Measurements from ENCODE around the gene CELF4. TPM values are rescaled to one million over a fixed set of nuclear protein-coding genes. Genes with fewer than 3 reads are reported as not detected.

The CELF4 gene
- polyA plus RNA-seq, 1 donor (not counting 4 experiments of a cell fraction or from before 2014, with no cell fraction given), result not detected

GRCh38 chr18:37383036-37383785 is 182.4 kb downstream of the CELF4 start:
- no peak overlapping the region for H3K9ac ChIP-seq (ENCODE audit: control insufficient read depth, extremely low read depth, insufficient read depth, low read length)
- DNase-seq (ENCODE audit: low read depth, low spot score) (no peak), FAIRE-seq (no peak)
- H3K4me3 ChIP-seq (ENCODE audit: control insufficient read depth in 2 of 3, extremely low read depth in 1 of 3, insufficient read depth in 2 of 3, low read depth in 1 of 3, low read length in 3 of 3), result no peak overlapping the region
- H3K4me2 ChIP-seq (ENCODE audit: control insufficient read depth, extremely low read depth, insufficient read depth, low read depth, low read length), result no peak overlapping the region
- no peak overlapping the region for H3K27ac ChIP-seq (ENCODE audit: control insufficient read depth, insufficient read depth, low read length)
- no peaks in the 10 kb centered on the region for H3K9me1 ChIP-seq (ENCODE audit: control insufficient read depth, extremely low read depth, insufficient read depth, low read length)
- TF ChIP-seq CTCF (optimal IDR thresholded peaks at IDR 0.05 in 1 of 3, IDR thresholded peaks at IDR 0.05 in 1 of 3, conservative IDR thresholded peaks at IDR 0.05 in 1 of 3; ENCODE audit: extremely low read depth in 1 of 3, insufficient read depth in 2 of 3, low read length in 3 of 3), result no peak
- TF ChIP-seq EZH2 (IDR thresholded peaks at IDR 0.05; ENCODE audit: low read length), result no peak
- no peaks in the 10 kb centered on the region for H3K9me3 ChIP-seq (ENCODE audit: control insufficient read depth, low read depth, low read length)
- H3K4me1 ChIP-seq (ENCODE audit: control insufficient read depth, extremely low read depth, insufficient read depth, low read length), result no peaks in the 10 kb centered on the region
- no peaks in the 10 kb centered on the region for H3K36me3 ChIP-seq (ENCODE audit: control insufficient read depth in 2 of 2, extremely low read depth in 1 of 2, insufficient read depth in 2 of 2, low read length in 2 of 2)
- H2AFZ ChIP-seq (ENCODE audit: control insufficient read depth, low read length), result no peak overlapping the region
- dilution Hi-C loops (cut with MboI; ENCODE audit: extremely low pct_ligation_motif_present, low sequenced_read_pairs), result no loop called here
- H3K27me3 ChIP-seq (ENCODE audit: control insufficient read depth, extremely low read depth, insufficient read depth, low read length), result no peaks in the 10 kb centered on the region
- no peaks in the 10 kb centered on the region for H3K79me2 ChIP-seq (ENCODE audit: control insufficient read depth, insufficient read depth, low read length)
- H4K20me1 ChIP-seq (ENCODE audit: control insufficient read depth, extremely low read depth, insufficient read depth, low read length), result no peaks in the 10 kb centered on the region

GRCh38 chr18:37381554-37381953 is 184.0 kb downstream of the CELF4 start:
- dilution Hi-C loops (cut with MboI; ENCODE audit: extremely low pct_ligation_motif_present, low sequenced_read_pairs), result no loop called here
- no peak overlapping the region for H3K9ac ChIP-seq (ENCODE audit: control insufficient read depth, extremely low read depth, insufficient read depth, low read length)
- no peaks in the 10 kb centered on the region for H3K27me3 ChIP-seq (ENCODE audit: control insufficient read depth, extremely low read depth, insufficient read depth, low read length)
- no peak for TF ChIP-seq EZH2 (IDR thresholded peaks at IDR 0.05; ENCODE audit: low read length)
- H3K9me3 ChIP-seq (ENCODE audit: control insufficient read depth, low read depth, low read length), result no peaks in the 10 kb centered on the region
- no peaks in the 10 kb centered on the region for H3K9me1 ChIP-seq (ENCODE audit: control insufficient read depth, extremely low read depth, insufficient read depth, low read length)
- no peaks in the 10 kb centered on the region for H3K79me2 ChIP-seq (ENCODE audit: control insufficient read depth, insufficient read depth, low read length)
- no peak overlapping the region for H2AFZ ChIP-seq (ENCODE audit: control insufficient read depth, low read length)
- no peaks in the 10 kb centered on the region for H3K36me3 ChIP-seq (ENCODE audit: control insufficient read depth in 2 of 2, extremely low read depth in 1 of 2, insufficient read depth in 2 of 2, low read length in 2 of 2)
- peaks cover 3% of the 10 kb centered on the region for H4K20me1 ChIP-seq (ENCODE audit: control insufficient read depth, extremely low read depth, insufficient read depth, low read length)
- H3K4me2 ChIP-seq (ENCODE audit: control insufficient read depth, extremely low read depth, insufficient read depth, low read depth, low read length), result no peak overlapping the region
- FAIRE-seq (no peak), DNase-seq (ENCODE audit: low read depth, low spot score) (no peak)
- no peak overlapping the region for H3K27ac ChIP-seq (ENCODE audit: control insufficient read depth, insufficient read depth, low read length)
- H3K4me3 ChIP-seq (ENCODE audit: control insufficient read depth in 2 of 3, extremely low read depth in 1 of 3, insufficient read depth in 2 of 3, low read depth in 1 of 3, low read length in 3 of 3), result no peak overlapping the region
- H3K4me1 ChIP-seq (ENCODE audit: control insufficient read depth, extremely low read depth, insufficient read depth, low read length), result no peaks in the 10 kb centered on the region

Data from keratinocyte (primary cell).